ENCODE results near the gene GNG7.

- no peak for TF ChIP-seq EP300 (IDR thresholded peaks at IDR 0.05; ENCODE audit: borderline replicate concordance in 1 of 2, control insufficient read depth in 1 of 2, low read depth in 2 of 2, low read length in 2 of 2)
- TF ChIP-seq PAX5 (IDR thresholded peaks at IDR 0.05; ENCODE audit: borderline replicate concordance, low read depth, low read length): no peak
- TF ChIP-seq, protein P1, sequence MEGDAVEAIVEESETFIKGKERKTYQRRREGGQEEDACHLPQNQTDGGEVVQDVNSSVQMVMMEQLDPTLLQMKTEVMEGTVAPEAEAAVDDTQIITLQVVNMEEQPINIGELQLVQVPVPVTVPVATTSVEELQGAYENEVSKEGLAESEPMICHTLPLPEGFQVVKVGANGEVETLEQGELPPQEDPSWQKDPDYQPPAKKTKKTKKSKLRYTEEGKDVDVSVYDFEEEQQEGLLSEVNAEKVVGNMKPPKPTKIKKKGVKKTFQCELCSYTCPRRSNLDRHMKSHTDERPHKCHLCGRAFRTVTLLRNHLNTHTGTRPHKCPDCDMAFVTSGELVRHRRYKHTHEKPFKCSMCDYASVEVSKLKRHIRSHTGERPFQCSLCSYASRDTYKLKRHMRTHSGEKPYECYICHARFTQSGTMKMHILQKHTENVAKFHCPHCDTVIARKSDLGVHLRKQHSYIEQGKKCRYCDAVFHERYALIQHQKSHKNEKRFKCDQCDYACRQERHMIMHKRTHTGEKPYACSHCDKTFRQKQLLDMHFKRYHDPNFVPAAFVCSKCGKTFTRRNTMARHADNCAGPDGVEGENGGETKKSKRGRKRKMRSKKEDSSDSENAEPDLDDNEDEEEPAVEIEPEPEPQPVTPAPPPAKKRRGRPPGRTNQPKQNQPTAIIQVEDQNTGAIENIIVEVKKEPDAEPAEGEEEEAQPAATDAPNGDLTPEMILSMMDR (IDR thresholded peaks at IDR 0.05 in 2 of 3, conservative IDR thresholded peaks at IDR 0.05 in 1 of 3; ENCODE audit: control insufficient read depth in 2 of 3, extremely low read depth in 1 of 3, insufficient read depth in 1 of 3, low read depth in 3 of 3, low read length in 3 of 3): no peak
Observed at GRCh38 chr19:2516727-2517126, 185.8 kb downstream of the GNG7 start.

All from GM12878 (cell line).